Fibroblast of skin of right biceps (primary cell): Measurements from ENCODE around the gene SHCBP1L.
A peak's percentile ranks its signal among the peaks of the same experiment; 100 is the strongest.
"Not testable (repeated sequence)": the region's sequence is repeated elsewhere in the genome, so short reads cannot be mapped to it uniquely, and the experiment has no call there.

Experiments
- DNase-seq: peaks from one replicate; pipeline ENCODE4 v3.0.0-alpha.2; 2013

The SHCBP1L gene

DNA sequence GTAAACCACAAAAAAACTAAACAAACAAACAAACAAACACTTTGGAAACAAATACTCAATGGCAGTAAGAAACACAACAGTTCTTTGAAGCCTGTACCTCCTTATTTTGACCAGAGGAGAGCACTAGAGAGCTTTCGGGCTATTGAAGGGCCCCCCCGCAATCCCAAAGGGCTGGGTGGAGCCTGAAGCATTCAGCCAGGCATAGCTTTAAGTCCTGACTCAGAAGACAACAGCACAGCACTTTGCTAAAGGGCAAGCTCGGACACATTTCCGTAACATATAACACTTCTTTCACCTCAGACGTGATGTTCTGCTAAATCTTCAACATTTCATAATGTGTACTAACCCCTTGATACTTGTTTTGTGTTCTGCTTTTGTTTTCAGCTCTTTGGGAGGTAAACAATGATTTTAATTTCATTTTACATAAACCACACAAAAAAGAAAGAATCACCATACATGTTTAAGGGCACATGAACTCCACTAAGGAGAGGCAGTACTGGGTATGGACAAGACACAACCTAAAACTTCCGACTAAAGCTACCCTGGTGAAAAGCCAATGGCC lies 9.7 kb upstream of the SHCBP1L start:
- DNase-seq, result peak; percentile 86

DNA sequence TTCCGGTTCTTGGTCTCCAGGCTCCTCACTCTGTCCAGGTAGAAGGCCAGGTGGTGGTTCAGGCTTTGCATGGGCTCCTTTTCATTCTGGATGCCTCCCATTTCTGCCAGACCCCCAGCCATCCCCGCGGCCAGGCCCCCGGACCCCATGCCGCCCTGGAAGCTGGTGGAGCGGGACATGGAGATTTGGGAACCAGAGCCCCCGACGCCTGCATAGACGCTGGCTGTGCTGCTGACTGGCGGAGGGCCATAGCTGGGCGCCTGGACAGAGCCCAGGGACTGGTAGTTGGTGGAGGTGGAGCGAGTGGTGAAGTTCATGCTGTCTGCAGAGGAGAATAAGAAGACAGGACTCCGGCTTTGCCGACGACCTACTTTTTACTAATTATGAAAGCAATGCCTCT lies 7.1 kb upstream of the SHCBP1L start:
- no peak for DNase-seq

DNA sequence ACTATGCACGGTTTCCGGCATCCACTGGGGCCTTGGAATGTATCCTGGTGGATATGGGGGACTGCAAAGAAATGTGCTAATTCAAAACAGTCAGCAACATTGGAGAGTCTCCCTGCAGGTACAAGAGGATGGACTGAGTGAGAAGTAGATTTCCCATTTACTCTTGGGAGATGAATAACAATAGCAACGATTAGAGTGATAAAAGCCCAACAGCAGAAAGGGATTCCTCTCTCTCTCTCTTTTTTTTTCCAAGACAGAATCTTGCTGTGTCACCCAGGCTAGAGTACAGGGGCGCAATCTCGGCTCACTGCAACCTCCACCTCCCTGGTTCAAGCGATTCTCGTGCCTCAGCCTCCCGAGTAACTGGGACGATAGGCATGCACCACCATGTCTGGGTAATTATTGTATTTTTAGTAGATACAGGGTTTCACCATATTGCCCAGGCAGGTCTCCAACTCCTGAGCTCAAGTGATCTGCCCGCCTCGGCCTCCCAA lies 5.0 kb upstream of the SHCBP1L start:
- DNase-seq, result no peak

DNA sequence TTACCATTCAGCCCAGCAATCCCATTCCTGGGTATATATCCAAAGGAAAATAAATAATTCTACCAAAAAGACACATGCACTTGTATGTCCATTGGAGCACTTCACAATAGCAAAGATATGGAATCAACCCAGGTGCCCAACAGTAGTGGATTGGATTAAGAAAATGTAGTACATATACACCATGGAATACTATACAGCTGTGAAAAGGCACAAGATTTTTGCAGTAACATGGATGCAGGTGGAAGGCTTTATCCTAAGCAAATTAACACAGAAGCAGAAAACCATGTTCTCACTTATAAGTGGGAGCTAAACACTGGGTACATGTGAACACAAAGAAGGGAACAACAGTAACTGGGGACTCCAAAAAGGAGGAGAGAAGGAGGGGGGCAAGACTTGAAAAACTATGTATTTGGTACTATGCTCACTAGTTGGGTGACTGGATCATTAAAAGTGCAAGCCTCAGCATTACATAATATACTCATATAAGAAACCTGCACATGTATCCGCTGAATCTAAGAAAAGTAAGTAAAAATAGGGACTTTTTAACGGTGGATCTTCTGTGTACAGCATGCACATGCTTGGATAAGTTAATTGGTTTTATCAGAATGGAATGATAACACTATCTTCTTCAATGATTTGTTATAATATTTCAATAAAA lies 3.9 kb upstream of the SHCBP1L start:
- DNase-seq, result no peak

DNA sequence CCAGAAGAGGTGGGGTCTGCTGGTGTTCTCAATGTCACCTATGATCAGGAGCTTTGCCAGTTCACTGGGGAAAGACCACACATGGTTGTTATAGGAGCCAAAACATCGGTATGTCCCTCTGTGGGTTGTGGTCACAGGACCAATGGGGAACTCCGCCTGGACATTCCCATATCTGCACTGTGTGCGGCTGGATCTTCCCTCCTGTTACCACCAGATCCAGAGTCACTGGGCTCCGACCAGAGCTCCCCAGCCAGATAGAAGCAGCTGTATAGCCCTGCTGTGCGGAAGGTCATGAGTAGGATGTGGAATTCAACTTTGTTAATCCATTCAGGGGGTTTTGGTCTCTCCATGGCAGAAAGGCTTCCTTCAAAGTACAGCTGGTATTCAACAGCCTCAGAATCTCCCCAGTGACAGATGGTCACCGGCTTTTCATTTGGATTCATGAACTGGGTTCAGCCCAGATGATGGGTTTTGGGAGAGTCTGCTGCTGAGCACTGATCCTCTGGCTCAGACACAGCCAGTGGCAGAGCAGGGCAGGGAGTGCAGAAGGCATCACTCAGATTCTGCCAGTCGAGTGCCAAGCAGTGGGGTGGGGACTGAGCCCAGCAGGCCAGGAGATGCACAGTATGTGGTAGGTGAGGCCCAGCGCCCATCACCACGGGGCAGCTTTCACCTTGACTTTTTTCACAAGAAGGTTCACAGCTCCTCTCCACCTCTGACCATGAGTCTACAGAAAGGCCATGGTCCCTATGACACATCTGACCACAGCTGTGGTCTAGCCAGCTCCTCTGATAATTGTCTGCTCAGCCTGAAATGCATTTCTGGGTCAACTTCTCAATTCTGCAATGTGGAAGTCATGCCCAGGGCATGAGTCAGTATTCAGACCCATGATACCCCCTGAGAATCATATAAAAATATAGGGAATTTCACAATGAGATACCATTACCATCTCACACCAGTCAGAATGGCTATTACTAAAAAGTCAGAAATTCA lies 2.9 kb upstream of the SHCBP1L start:
- peak; percentile 90 for DNase-seq

DNA sequence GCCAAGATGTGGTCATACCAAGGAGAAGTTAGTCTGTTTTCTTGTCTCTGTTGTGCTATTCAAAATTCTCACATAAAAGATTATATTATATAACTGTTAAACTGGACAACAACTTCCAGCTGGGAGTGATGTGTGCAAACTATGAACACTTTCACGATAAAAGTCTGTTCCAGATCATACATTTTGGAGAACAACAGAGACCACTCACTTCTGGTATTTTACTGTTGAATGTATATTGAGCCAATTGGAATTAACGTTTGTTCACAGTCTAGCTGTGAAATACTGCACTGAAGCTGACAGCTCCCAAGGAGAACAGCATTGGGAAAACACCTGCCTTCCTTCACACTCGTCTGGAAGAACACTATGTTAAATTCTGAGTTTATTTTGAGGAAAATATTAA lies 860 bp upstream of the SHCBP1L start:
- no peak for DNase-seq

DNA sequence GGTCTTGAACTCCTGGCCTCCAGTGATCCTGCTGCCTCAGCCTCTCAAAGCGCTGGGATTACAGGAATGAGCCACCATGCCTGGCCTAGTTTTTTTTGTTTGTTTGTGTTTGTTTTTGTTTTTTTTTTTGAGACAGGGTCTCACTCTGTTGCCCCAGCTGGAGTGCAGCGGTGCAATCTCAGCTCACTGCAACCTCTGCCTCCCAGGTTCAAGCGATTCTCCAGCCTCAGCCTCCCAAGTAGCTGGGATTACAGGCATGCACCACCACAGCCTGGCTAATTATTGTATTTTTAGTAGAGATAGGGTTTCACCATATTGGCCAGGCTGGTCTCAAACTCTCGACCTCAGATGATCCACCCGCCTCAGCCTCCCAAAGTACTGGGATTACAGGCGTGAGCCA lies 9.6 kb downstream of the SHCBP1L start:
- not testable (repeated sequence) for DNase-seq

DNA sequence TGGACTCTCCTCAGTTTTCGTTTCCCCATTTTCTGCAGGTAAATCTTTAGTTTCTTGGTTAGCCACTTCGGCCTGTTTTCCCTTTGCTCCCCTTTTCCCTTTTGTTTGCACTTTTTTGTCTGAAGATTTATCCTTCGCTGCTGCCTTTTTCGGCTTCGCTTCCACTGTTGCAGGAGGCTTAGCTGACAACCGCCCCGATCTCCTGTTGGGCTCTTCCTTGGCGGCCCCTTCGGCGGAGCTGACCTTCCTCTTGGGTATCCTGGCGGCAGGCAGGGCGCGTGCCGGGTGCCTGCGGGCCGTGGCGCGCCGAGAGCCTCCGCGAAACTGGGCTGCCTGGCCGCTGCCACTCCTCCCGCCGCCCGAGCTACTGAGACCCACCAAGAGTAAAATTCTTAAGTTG lies 10.8 kb downstream of the SHCBP1L start:
- DNase-seq, result peak; percentile 16

DNA sequence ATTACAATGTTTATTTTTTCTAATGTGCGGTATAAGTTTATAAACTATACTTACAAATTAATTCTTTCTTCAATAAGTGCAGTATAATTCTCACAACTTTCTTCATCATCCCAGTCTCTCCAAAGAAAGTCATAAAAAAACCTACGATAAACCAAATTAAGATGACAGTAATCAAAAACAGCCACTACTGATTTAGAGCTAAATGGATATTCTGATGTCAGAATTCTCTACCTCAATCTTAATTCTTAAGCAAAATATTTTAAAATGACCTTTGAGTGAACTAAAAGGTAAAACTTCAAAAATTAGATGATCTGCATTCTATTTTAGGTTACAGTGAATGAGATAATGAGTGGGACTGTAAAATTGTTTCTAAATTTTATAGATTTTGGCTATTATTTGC lies 13.6 kb downstream of the SHCBP1L start:
- no peak for DNase-seq

DNA sequence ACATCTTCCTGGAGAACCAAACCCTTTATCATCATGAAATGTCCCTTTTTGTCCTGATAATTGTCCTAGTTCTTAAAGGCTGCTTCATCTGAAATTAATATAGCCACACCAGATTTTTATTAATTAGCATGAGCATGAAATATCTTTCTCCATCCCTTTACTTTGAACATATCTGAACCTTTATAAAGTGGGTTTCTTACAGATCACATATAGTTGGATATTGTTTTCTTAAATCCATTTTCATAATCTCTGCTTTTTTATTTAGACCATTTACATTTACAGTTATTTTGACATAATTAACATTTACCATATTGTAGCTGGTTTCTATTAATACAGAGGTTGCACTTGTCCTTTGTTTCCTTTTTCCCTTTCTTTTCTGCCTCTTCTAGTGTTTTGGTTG lies 17.2 kb downstream of the SHCBP1L start:
- no peak for DNase-seq

DNA sequence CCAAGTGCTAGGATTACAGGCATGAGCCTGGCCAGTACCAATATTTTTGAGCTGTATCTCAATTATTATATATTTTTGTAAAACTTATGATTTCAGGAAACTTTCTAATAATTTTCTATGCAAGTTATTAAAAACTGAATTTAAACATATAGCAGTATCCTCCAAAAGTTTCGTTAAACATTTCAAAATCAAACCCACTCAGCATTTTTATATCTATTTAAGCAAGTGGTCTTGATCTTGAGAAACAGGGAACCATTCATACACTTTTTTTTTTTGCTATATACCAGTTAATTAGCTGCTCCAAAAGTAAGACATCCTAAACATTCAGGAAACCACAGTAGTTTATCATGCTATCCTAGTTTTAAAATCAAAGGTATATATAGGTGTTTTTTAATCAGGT lies 22.0 kb downstream of the SHCBP1L start:
- DNase-seq, result no peak

DNA sequence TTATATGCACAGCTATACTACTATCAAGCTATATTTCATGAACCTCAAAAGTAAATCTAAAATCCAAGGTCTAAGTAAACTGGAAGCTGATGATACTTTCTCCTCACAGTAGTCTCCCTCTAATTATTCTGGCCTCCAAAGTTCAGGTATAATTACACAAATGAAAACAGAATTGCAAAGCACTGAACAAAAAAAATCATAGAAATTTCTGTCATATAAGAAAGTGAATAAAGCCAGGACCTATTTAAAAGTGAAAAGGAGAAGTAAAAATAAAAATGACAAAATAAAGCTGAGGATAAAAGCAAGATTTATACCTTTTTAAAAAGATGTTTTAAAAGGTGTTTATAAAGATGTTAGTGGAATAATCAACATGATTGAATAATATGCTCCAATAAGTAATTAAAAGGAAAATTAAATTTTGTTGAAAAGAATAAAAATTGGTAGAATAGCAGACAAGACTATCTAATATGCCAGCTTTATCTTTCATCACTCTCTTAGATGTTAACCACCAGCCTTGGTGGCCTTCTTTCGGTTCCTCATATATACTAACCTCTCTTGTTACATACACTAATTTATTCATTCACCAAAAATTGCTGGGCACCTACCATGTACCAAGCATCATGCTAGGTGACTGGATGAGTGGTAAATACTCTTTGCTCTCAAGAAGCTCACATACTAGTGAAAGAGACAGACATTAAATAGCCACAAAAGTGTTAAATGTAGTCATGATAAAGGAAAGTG lies 25.1 kb downstream of the SHCBP1L start:
- DNase-seq, result no peak

DNA sequence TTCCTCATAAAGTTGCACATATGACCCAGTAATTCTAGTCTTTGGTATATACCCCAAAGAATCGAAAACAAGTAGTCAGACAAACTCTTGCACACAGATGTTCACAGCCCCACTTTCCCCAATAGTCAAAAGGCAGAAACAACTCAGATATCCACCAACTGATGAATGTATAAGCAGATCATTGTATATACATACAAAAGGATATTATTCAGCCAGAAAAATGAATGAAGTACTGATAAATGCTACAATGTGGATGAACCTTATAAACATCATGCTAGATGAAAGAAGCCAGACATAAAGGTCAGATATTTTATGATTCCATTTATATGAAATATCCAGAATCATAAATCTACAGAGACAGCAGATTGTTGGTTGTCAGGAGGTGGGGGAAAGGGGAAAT lies 27.3 kb downstream of the SHCBP1L start:
- DNase-seq, result no peak

DNA sequence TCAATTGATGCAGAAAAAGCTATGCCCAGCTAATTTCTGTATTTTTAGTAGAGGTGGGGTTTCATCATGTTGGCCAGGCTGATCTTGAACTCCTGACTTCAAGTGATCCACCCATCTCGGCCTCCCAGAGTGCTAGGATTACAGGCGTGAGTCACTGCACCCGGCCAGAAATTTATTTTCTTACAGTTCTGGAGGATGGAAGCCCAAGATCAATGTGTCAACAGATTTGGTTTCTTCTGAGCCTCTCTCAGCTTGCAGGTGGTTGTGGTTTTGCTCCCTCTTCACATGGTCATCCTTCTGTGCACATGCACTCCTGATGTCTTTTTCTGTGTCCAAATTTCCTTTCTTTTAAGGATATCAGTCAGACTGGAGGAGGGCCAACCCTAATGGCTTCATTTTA lies 35.6 kb downstream of the SHCBP1L start:
- DNase-seq, result no peak

DNA sequence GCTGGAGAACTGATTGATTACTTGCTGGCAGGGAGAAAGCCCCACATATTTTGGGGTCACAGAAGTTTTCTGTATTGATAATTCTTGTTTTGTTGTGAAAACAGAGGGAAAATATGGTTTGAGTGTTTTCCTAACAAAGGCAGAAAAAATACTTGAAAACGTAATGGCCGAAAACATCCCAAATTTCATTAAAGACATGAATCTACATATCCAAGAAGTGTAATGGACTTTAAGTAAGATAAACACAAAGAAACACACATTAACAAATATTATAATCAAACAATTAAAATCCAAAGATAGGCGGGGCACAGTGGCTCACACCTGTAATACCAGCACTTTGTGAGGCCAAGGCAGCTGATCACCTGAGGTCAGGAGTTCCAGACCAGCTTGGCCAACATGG lies 39.6 kb downstream of the SHCBP1L start:
- no peak for DNase-seq

DNA sequence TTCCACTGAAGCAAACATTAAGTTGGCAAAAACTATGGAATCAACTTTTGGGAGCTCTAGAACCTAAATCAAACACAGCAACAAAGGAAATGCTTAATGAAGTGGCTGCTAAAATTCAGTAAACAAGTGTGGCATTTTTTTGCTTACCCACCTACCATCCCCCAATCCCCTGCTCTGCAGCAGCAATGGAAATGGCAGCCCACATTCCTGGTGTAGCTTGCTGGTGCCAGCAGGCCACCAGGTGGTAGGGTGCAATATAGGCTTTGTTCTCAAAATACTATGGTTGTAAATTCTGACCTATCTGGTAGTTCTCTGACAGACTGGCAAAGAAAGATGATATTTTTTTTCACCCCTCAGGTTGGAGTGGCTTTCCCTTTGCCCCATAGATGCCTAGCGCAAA lies 42.8 kb downstream of the SHCBP1L start:
- no peak for DNase-seq

DNA sequence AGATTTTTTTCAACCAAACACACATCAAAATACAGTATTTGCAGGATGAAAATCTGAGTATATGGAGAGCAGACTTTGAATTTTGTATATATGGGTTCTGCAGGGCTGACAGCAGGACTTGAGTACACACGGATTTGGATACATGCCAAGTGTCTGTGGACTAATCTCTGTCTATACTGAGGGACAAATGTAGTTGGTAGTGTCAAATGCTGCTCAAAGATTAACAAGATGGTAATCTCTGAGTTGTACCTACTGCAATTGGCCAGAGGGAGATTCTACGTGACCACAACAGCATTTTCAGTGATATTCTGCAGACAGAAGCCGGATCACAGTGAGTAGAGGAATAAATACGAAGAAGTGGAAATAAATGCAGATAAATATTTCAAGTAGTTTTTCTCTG lies 43.4 kb downstream of the SHCBP1L start:
- DNase-seq, result no peak

DNA sequence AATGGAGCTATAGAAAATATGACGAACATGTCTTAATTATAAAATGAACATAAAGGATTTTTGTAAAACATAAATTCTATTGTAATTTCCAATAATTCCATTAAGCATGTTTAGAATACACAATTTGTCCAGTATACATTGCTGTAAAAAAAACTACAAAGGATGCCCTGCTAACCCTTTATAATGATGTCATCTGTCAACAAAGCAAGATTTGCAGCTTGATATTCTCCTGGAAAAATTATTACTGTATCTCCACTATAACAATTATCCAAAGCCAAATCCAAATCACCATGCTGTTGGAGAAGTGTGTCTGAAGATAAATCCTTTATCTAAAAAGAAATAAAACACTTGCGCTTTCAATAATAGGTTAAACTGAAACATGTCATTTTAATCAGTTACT lies 47.6 kb downstream of the SHCBP1L start:
- no peak for DNase-seq

DNA sequence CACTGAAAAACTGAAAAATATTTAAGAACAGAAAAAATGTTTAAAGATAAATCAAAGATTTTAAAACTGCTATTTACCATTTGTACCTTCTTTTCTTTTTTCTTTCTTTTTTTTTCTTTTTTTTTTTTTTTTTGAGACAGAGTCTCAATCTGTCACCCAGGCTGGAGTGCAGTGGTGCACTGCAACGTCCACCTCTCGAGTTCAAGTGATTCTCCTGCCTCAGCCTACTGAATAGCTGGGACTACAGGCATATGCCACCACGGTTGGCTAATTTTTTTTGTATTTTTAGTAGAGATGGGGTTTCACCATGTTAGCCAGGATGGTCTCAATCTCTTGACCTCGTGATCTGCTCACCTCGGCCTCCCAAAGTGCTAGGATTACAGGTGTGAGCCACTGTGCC lies 51.0 kb downstream of the SHCBP1L start:
- DNase-seq, result not testable (repeated sequence)

DNA sequence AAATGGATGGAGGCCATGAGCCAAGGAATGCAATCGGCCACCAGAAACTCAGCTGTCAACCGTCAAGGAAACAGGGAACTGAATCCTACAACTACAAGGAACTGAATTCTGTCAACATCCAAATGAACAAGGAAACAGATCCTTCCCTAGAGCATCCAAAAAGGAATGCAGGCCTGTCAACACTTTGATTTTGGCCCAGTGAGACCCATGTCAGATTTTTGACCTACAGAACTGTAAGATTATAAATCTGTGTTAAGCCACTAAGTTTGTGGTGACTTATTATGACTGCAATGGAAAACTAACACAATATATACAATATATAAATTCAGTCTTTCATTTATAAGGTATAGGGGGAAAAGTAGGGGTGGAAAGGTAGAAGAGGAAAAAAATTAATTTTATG lies 55.3 kb downstream of the SHCBP1L start:
- DNase-seq, result no peak

DNA sequence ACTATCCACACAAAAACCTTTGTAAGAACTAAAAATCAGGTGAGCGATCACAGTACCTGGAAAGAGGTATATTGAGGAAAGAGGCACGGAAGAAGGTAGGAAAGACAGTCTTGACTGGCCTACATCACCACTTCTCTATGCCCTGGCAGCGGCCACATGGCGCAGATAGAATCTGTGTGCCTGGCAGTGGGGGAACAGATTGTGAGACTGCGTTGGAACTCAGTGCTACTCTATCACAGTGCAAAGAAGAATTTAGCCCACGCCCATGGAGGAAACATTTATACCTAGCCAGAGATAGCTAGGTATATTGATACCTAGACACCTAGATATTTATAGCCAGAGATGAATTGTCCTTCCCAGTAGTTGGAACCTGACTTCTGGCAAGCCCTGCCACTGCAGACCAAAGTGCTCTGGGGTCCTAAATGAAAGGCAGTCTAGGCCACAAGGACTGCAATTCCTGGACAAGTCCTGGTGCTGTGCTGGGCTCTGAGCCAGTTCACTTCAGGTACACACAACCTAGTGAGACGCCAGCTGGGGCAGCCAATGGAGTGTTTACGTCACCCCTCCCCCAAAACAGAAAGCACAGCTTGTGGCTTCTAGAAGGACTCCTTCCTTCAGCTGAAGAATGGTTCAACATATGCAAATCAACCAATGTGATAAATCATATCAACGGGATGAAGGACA lies 61.9 kb downstream of the SHCBP1L start:
- DNase-seq, result no peak

DNA sequence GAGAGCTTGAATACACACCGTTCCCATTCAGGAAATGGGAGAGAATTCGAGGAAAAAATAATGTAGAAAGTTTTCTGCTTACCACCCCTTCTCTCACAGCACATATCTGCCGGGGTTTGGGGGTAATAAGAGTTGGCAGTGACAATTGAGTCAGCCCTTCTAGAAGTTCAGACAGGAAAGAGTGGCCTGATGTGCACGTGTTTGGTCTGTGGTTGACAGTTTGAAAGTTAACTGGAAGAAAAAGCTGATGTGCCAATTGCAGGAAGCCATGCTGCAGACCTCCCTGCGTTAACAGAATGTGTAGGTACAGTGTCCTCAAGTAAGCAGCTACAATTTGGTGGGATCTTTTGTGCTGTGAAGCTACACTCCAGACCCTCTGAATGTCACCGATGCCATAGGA lies 63.0 kb downstream of the SHCBP1L start:
- no peak for DNase-seq
